ENCODE data around the gene R3HDM4. TPM values are rescaled to one million over a fixed set of nuclear protein-coding genes. Genes with fewer than 3 reads are reported as not detected.

R3HDM4 gene
- total RNA-seq, 2 donors from 2014 or later: 37.6 to 42.4 TPM

- ATAC-seq (ENCODE audit: insufficient number of reproducible peaks, low FRiP score, low read depth): no peak
Measured at GRCh38 chr19:931860-932647, 19.0 kb upstream of the R3HDM4 start.

DNA sequence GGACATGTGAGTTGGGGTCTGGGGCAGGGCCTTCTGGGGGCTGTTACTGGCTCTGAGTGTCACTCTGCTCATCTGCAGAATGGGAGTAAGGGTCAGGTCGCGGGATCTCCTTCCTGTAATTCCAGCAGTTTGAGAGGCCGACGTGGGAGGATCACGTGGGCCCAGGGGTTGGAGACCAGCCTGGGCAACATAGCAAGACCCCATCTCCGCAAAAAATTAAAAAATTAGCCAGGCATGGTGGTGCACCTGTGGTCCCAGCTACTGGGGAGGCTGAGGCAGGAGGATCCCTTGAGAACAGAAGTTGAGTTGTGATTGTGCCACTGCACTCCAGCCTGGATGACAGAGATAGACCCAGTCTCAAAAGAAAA is 16.9 kb upstream of the R3HDM4 start:
- no peaks in the 10 kb centered on the region for H3K36me3 ChIP-seq
- H3K4me3 ChIP-seq: no peak overlapping the region
- H3K27ac ChIP-seq: no peak overlapping the region
- TF ChIP-seq, protein P1, sequence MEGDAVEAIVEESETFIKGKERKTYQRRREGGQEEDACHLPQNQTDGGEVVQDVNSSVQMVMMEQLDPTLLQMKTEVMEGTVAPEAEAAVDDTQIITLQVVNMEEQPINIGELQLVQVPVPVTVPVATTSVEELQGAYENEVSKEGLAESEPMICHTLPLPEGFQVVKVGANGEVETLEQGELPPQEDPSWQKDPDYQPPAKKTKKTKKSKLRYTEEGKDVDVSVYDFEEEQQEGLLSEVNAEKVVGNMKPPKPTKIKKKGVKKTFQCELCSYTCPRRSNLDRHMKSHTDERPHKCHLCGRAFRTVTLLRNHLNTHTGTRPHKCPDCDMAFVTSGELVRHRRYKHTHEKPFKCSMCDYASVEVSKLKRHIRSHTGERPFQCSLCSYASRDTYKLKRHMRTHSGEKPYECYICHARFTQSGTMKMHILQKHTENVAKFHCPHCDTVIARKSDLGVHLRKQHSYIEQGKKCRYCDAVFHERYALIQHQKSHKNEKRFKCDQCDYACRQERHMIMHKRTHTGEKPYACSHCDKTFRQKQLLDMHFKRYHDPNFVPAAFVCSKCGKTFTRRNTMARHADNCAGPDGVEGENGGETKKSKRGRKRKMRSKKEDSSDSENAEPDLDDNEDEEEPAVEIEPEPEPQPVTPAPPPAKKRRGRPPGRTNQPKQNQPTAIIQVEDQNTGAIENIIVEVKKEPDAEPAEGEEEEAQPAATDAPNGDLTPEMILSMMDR (IDR thresholded peaks at IDR 0.05): no peak
- DNase-seq (ENCODE audit: low spot score) (no peak), ATAC-seq (ENCODE audit: insufficient number of reproducible peaks, low FRiP score, low read depth) (no peak)
- H3K9me3 ChIP-seq: no peaks in the 10 kb centered on the region
- H3K27me3 ChIP-seq (replicated peaks; ENCODE audit: insufficient read depth): no peaks in the 10 kb centered on the region
- H3K4me1 ChIP-seq (ENCODE audit: control insufficient read depth in 1 of 2, low read depth in 2 of 2): peaks cover 27 to 45% of the 10 kb centered on the region in 2 donors

More at GRCh38 chr19:931860-932647, 19.0 kb upstream of the R3HDM4 start:
- no peak overlapping the region for H3K27ac ChIP-seq
- no peaks in the 10 kb centered on the region for H3K36me3 ChIP-seq
- H3K4me3 ChIP-seq: no peak overlapping the region
- TF ChIP-seq, protein P1 (IDR thresholded peaks at IDR 0.05): no peak
- no peak for DNase-seq (ENCODE audit: low spot score)
- H3K27me3 ChIP-seq (replicated peaks; ENCODE audit: insufficient read depth): no peaks in the 10 kb centered on the region
- peaks cover 30 to 44% of the 10 kb centered on the region in 2 donors for H3K4me1 ChIP-seq (ENCODE audit: control insufficient read depth in 1 of 2, low read depth in 2 of 2)
- no peaks in the 10 kb centered on the region for H3K9me3 ChIP-seq

- H3K4me1 ChIP-seq (ENCODE audit: control insufficient read depth in 1 of 2, low read depth in 2 of 2): peaks cover 29 to 45% of the 10 kb centered on the region in 2 donors
- no peak overlapping the region for H3K27ac ChIP-seq
- H3K27me3 ChIP-seq (replicated peaks; ENCODE audit: insufficient read depth): no peaks in the 10 kb centered on the region
- no peaks in the 10 kb centered on the region for H3K9me3 ChIP-seq
- TF ChIP-seq, protein P1 (IDR thresholded peaks at IDR 0.05): no peak
- no peak overlapping the region for H3K4me3 ChIP-seq
- DNase-seq (ENCODE audit: low spot score) (no peak), ATAC-seq (ENCODE audit: insufficient number of reproducible peaks, low FRiP score, low read depth) (no peak)
- no peaks in the 10 kb centered on the region for H3K36me3 ChIP-seq
Measured at GRCh38 chr19:929203-929890, 16.3 kb upstream of the R3HDM4 start.

GRCh38 chr19:928471-929202 is 15.6 kb upstream of the R3HDM4 start:
- H3K36me3 ChIP-seq: no peaks in the 10 kb centered on the region
- TF ChIP-seq, protein P1 (IDR thresholded peaks at IDR 0.05): no peak
- ATAC-seq (ENCODE audit: insufficient number of reproducible peaks, low FRiP score, low read depth): no peak
- H3K9me3 ChIP-seq: no peaks in the 10 kb centered on the region
- no peak overlapping the region for H3K27ac ChIP-seq
- no peak overlapping the region for H3K4me3 ChIP-seq
- no peak for DNase-seq (ENCODE audit: low spot score)
- H3K4me1 ChIP-seq (ENCODE audit: control insufficient read depth in 1 of 2, low read depth in 2 of 2): peaks cover 22 to 42% of the 10 kb centered on the region in 2 donors
- H3K27me3 ChIP-seq (replicated peaks; ENCODE audit: insufficient read depth): no peaks in the 10 kb centered on the region
